ENCODE results near the gene CUX1.

DNA sequence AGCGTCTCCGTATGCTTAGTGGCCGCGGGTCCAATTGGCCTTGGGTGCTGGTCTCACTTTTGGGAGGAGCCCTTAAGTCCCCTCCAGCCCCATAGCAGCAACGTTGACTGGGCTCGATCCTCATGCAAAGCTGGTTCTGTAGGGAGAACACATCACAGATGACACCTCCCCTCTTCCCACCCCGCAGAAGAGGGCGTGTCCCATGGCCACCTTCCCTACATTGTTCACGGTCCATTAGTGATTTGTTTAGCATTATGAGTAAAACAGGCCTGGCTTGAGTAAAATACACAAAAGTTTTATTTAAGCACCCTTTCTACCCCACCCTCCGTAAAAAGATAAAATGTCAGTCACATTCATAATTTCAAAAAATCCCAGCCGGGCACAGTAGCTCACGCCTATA is 380.2 kb downstream of the CUX1 start:
- TF ChIP-seq CTCF (conservative IDR thresholded peaks at IDR 0.05; ENCODE audit: low read depth, low read length) (no peak), EZH2phosphoT487 (IDR thresholded peaks at IDR 0.05; ENCODE audit: borderline replicate concordance, low read length) (no peak), EZH2 (IDR thresholded peaks at IDR 0.05; ENCODE audit: low read length, unreplicated experiment) (no peak)
